GM21515 (cell line): ENCODE results near the gene HRC.

ENCODE experiments used
- ATAC-seq: cut with Tn5 transposase; IDR thresholded peaks from one replicate; pipeline ENCODE4 v1.9.1; 2021; ENCODE audit not compliant: unreplicated experiment

The HRC gene

DNA sequence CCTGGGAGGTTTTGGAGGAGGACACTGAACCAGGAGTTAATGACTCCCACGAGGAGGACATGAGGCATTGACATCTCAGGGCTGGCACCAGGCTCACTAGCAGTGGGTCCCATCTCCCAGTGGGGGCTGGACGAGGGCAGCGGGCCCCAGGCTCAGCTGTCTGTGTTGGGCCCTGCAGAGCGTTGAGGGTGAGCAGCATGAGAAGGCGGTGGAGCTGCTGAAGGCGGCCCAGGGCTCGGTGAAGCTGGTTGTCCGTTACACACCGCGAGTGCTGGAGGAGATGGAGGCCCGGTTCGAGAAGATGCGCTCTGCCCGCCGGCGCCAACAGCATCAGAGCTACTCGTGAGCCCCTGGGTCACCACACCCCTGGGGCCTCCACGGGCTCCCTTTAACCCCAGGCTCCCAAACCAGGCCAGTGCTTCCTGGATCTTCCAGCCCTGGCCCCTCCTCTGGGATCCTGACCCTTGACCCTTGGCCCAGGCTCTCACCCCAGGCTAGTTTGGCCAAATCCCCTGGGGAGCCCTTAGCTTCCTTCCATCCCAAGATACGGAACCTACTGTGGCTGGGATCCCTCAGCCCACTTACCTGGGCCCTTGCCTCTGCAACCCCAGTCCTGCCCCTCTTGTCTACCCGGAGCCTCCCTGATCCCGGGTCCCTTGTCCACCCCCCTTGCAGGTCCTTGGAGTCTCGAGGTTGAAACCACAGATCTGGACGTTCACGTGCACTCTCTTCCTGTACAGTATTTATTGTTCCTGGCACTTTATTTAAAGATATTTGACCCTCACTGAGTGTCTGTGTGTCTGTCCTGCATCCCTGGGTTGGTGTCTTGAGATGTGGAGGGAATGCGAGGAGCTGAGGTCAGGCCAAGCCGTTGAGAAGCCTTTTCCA lies 37.3 kb downstream of the HRC start:
- no peak for ATAC-seq

DNA sequence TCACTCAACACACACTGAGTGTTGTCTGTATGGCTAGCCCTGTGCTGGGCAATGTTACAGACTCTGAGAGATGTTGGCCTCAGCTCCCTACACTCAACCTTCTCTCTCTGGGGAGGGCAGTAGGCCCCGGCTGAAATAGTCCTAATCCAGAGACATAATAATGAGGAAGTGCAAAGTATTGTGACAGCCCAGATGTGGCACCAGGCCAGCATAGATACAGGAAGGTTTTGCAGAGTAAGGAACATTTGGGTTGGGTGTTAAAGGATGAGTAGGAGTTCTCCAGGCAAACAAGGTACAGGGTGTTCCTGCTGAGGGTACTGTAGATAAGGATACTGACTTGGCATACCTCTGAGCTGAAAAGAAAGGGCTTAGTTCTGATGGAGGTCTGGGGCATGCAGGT lies 38.7 kb downstream of the HRC start:
- no peak for ATAC-seq

DNA sequence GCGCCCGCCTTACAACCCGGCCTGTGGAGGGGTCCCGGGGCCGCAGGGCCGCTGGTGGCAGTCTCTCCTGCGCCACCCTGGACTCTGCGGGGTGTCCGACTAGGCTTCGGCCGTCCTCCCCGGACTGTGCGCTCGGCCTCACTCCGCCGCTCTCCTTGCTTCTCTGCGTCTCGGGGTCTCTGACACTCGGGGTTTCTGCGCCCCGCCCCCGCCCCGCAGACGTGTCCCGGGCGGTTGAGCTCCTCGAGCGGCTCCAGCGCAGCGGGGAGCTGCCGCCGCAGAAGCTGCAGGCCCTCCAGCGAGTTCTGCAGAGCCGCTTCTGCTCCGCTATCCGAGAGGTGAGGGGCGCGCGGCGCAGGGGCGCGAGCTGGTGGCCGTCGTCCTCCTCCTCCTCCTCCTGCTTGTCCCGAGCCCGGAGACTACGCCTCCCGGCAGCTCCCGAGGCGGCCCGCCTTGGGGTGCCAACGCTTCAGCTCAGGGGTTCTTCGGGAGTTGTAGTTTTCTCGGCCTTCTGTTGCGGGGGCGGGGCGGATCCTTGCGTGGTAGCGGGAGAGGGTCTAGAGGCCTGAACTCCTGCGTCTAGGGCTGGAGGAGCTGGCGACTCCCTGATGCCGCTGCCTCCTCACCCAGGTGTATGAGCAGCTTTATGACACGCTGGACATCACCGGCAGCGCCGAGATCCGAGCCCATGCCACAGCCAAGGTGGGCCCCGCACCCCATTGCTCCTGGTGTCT lies 40.4 kb downstream of the HRC start:
- ATAC-seq, result no peak

DNA sequence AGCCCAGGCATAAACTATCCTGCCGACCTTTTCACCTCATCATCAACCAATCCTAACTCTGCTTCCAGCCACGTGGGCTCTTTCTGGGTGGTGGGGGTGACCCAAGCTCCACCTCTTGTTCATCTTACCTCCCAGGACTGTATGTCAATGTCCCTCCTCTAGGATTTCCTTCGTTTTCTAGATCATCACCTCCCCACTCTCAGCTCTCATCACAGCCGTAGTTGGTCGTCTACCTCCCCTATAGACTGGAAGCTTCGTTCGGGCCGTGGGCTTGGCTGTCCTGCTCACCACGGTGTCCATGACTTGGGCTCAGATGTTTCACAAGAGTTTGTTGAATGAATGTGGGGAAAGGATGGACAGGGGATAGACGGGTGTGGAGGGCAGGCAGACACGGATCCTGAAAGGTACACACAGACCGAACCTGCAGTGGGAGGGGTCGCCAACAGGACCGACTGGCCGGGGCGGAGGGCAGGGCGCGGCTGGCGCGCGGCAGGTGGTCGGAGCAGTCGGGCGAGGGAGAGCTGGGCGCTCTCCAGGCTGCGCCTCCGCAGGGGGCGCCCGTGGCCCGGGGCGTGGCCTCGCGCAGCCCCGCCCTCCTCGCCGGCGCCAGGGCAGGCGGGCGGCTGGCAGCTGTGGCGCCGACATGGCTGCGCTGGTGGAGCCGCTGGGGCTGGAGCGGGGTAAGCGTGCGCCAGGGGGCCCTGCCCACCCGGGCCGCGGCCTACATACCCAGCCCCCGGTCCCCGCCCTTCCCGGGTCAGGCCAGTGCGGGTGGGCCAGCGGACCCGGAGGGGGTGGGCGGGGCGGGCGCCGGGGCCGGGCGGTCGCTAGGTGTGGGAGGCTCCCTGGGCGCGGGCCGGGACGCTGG lies 41.2 kb downstream of the HRC start, which contains the start of gene LIN7B:
TSS of gene LIN7B (plus strand) at position 609 of the 868 bp plus-strand sequence. CDS start at position 644, 35 bp downstream.
- peak; percentile 51 for ATAC-seq

DNA sequence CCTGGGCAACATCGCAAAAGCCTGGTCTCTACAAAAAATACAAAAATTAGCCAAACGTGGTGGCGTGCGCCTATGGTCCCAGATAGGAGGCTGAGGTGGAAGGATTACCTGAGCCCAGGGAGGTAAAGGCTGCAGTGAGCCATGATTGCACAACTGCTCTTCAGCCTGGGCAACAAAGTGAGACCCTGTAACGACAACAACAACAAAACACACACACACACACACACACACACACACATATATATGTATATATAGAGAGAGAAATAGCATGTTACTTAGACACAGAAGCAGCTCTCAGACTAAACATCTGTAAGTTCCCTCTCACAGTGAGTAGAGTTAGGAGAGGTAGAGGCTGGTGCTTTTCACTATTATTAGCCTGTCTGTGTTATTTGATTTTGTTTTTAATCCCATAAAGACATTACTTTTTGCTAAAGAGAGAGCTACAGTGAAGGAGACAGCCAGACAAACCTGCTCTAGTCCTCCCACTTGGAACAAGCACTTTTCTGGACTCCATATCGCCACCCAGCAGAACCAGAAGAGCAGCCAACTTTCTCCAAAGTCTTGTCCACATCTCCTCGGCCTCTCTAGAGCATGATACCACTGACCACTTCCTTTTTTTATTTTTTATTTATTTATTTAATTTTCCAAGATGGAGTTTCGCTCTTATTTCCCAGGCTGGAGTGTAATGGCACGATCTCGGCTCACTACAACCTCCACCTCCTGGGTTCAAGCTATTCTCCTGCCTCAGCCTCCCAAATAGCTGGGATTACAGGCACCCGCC lies 43.8 kb downstream of the HRC start:
- no peak for ATAC-seq

DNA sequence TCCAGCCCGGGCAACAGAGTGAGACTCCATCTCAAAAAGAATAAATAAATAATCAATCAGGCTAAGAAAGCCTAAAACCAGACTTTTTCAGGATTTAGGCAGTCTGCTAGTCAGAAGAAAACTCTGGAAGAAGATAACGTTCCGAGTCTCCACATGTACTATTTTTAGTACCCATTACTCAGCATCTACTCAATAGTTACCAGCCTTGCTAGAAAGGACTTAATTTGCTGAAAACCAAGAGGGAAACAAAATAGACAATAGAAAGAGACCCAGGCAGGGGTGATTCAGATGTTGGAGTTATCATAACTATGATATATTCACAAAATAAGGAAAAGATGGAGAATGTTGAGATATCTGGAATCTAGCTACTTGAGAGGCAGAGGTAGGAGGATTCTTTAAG lies 44.6 kb downstream of the HRC start:
- no peak for ATAC-seq

DNA sequence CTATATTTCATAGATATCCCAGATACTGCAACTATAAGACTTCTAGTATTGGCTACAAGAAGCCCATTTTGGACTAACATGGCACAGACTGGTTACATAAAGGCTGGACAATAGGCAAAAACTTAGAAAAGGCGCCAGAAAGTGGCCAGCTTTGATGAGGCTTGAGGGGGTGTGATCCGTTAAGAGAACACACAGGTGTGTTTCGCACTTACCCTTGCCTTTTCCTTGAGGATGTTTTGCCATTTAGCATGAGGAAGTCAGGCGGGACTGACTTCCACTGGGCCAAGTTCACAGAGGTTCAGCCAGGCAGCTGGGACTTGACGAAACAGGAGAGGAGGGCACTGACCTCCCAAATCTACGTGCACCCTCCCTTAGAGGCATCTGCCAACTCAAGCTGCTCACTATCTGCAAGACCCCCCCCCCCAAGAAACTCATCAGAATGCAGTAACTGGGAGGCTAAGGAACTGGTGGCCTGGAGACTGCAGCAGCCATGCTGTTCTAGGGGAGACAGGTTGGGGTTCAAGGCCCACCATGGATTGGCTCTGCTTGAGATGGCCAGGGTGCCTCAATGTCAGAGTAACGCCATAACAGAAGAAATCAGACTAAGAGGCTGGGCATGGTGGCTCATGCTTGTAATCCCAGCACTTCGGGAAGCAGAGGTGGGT lies 45.5 kb downstream of the HRC start:
- ATAC-seq, result no peak

DNA sequence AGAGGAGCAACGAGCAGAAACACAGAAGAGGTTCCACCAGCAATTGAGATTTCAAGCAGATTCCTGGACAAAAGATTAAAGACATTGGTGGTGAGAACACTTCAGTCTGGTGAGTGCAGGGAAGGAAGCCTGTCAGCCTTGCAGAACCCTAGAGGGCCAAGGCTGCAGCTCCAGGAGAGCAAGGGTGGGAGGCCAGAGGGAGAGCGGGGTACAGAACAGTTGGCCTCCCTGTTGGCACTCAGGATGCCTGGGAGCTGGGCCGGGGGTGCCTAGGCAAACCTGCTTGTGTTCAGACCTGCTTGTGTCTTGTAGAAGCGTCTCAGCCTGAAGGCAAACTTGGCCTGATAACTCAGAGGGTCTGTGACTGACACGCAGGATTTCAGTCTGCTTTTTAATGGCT lies 46.1 kb downstream of the HRC start:
- no peak for ATAC-seq

DNA sequence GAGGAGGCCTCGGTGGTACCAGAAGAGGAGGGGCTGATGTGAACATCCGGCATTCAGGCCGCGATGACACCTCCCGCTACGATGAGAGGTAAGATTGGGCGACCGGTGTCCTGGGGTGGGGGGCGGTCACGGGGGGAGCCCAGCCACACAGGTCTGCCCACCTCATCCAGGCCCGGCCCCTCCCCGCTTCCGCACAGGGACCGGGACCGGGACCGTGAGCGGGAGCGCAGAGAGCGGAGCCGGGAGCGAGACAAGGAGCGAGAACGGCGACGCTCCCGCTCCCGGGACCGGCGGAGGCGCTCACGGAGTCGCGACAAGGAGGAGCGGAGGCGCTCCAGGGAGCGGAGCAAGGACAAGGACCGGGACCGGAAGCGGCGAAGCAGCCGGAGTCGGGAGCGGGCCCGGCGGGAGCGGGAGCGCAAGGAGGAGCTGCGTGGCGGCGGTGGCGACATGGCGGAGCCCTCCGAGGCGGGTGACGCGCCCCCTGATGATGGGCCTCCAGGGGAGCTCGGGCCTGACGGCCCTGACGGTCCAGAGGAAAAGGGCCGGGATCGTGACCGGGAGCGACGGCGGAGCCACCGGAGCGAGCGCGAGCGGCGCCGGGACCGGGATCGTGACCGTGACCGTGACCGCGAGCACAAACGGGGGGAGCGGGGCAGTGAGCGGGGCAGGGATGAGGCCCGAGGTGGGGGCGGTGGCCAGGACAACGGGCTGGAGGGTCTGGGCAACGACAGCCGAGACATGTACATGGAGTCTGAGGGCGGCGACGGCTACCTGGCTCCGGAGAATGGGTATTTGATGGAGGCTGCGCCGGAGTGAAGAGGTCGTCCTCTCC lies 47.4 kb downstream of the HRC start:
- ATAC-seq, result no peak

DNA sequence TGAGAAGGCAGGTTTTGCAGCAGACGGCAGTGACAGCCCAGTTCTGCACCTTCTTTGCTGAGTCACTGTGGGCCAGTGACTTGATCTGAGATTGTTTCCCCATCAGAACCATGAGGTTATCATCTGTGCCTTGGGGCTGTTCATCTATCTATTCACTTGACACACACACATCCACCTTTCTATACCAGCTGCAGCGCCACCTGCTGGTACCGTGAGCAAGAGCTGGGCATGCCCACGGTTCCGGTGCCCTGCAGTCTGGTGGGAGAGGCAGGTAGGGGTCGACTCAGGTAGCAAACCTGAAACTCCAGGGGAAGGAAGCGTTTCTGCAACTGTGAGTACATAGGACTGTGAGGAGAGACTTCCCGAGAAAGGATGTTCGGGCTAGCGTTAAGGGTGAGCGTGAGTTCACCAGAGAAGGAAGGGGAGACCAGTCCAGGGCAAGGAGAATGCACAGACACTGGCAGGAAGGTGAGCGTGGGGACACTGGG lies 48.5 kb downstream of the HRC start:
- no peak for ATAC-seq

DNA sequence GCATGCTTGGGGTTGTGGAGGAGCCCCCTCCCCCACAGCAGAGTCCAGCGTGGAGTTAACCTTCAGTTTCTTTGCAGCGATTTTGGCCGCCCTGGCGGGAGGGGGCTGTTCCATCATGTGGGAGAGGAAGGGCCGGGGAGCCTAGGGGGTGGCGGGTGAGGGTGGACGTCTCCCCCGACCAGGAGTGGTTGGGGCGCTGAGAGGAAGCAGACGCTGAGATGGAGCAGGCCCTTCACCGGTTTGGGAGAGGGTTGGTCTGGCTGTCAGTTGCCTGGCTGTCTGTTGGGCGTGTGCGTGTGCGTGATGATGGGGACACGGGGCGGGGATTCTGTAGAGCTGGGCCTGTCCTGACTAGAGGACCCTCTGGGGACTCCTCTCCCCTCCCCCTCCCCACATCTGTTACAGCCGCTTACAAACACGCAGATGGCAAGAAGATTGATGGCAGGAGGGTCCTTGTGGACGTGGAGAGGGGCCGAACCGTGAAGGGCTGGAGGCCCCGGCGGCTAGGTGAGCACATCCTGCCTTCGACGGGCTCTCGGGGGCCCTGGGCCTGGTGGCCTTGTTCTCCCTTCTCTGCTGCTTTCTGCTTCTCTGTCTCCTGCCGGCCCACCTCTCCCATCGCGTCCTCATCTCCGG lies 50.8 kb downstream of the HRC start:
- ATAC-seq, result no peak

DNA sequence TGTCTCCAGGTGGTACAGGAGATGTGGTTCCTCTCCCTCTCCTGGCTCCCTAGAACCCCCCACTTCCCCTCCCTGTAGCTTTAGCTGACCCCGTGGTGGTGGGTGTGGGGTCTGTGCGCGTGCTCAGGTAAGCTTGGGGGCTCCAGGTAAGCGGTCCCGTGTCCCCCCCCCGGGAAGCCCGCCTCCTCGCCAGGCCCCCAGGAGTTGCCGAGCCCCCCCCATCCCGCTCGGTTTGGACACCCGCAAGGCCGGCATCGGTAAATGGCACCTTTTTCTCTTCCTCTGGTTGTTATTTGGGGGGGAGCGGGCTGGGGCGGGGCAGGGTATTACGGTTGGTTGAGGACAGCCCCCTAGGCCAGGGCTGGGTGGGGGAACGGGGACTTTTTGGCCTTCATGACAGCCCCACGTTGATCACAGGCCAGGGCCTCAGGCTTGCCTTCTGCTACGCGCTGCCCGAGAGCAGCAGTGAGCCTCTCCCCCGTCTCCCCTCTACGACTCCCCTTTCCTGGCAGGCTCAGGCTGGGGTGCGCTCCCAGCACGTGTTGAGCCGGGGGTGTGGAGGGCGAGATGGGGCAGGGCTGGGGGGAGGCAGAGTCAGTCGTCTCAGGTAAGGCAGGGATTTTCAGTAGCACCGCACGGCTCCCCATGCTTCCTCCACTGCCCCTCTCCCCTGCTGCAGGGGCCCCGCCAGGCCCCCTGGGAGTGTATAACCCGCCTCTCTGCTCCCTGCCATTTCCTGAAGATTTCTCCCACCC lies 51.7 kb downstream of the HRC start:
- no peak for ATAC-seq

DNA sequence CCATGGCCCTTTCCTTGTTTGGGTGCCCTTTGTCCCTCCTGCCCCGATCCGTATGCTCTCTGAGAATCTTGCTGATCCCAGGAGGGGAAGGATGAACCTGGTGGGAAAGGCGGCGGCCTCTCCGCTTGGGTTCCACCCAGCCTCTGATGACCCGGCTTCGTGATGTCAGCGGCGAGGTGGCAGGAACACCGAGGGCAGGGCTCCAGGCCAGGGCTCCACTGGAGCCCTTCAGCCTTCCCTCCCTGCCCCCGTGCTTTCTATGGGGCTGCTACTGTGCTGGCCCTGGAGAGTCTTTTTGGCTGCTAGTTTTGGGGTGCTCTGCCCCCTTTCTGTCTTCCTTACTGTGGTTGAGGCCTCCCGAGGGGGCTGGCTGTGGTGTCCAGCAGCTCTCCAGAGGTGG lies 52.9 kb downstream of the HRC start:
- ATAC-seq, result no peak
